Daoy (cell line): ENCODE measurements around the gene MGST3. TPM values are rescaled to one million over a fixed set of nuclear protein-coding genes. Genes with fewer than 3 reads are reported as not detected.
"Not testable (repeated sequence)": the region's sequence is repeated elsewhere in the genome, so short reads cannot be mapped to it uniquely, and the experiment has no call there.

Experiments
- DNase-seq: peaks from one replicate; pipeline ENCODE4 v3.0.0-alpha.2; 2015; ENCODE audit warnings: low read depth
- total RNA-seq: library from RNA; depleted of rRNA; stranded (reverse); fragments of >200 nt; shearing (Covaris generic); gene quantifications from 2 replicates; pipeline ENCODE4 v1.2.3, GENCODE V29; 2014; rRNA removed

The MGST3 gene
- total RNA-seq, 1 experiment from 2014 or later = 107 TPM

DNA sequence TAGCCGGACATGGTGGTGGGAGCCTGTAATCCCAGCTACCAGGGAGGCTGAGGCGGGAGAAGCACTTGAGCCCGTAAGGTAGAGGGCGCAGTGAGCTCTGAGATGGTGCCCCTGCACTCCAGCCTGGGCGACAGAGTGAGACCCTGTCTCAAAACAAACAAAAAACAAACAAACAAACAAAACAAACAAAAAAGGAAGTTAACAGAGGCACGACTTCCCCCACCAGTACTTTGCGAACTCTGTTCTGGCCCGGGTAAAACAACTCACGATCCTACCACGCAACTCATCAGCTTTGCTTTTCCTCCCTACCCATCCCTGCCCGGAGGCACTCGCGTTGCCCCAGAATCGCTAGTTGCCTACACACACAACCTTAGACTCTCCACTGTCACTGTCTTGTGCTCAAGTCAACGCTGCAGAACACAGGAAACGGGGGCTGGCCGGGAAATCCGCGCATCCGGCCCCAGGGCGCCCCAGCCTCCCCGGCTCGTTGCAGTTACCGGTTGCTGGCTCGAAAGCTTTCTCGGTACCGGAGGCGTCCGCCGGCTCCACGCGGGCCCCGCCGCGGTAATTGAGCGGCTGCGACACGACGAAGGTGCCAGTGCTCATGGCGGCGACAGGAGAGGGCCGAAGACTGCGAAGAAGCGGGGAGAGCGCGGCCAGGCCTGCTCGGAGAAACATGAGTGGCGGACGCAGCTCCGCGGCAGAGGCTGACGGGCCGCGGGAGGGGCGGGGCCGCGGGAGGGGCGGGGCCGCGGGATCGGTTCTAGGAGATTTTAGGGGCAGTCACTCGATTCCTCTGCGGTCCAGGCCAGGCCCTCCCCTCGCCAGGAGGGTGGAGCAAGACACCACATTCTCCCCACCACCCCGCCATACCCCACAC is 67.1 kb downstream of the MGST3 start, which contains the start of gene ALDH9A1:
ALDH9A1 (minus strand) TSS at position 682 of the 880 bp plus-strand sequence; CDS start at position 678, 4 bp downstream.
- peak; percentile 91 for DNase-seq

DNA sequence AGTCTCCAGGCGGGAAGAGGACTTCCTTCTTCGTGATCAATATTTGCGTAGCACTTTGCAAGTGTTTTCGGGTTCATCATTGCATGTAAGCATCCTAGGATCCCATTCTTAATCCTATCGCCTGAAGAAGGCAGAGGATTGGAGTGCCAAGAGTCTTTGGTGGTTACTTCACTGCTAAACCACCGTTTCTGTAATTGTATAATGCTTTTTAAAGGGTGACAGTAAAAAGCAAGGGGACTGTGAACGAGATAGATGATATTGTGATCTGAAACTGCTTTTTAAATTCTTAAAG is 67.7 kb downstream of the MGST3 start:
- DNase-seq = no peak

DNA sequence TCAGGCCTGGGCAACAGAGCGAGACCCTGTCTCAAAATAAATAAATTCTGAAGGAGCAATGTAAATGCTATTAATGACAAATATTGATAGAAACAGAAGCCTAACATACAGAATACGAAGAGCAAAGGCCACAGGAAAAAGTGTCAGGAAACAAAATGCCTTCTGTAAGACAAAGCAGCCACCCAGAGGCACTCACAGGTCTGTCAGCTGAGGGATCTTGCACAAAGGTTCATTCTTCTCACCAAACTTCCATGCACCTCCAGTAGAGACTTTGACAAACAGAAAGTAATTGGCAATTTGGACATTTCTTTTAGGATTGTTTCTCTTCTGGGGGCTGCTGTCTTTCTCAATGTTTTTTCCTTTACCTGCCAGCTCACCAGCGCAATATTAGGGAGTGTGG is 68.5 kb downstream of the MGST3 start:
- DNase-seq = no peak

DNA sequence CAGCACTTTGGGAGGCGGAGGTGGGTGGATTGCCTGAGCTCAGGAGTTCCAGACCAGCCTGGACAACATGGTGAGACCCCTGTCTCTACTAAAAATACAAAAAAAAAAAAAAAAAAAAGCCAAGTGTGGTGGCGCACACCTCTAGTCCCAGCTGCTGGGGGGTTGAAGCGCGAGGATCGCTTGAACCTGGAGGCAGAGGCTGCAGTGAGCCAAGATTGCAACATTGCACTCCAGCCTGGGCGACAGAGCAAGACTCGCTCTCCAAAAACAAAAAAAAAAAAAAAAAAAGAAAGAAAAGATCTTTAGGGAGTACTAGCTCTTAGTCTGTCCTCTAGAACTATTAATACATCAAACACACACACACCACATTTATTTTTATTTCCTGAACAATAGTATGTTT is 70.9 kb downstream of the MGST3 start:
- not testable (repeated sequence) for DNase-seq

DNA sequence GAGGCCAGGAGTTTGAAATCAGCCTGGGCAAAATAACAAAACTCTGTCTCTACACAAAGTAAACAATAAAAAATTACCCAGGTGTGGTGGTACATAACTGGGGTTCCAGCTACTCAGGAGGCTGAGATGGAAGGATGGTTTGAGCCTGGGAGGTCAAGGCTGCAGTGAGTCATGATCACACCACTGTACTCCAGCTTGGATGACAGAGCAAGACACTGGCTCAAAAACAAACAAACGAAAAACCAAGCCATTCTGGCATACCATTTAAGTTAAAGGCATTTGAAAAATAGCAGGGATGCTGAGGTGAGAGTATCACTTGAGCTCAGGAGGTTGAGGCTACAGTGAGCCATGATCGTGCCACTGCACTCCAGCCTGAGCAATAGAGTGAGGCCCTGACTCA is 72.6 kb downstream of the MGST3 start:
- DNase-seq = no peak

Other genes with a start within 250 kb of the MGST3 start
- gene RXRG, start 186.1 kb upstream of the MGST3 start, total RNA-seq = 0.17 and 1.7 TPM in 2 replicates
- not detected in 2 replicates for gene LRRC52, start 87.2 kb upstream of the MGST3 start, total RNA-seq
- gene ALDH9A1, start 67.3 kb downstream of the MGST3 start, total RNA-seq = 45.1 and 93.6 TPM in 2 replicates
- gene TMCO1, start 137.6 kb downstream of the MGST3 start, total RNA-seq = 259 and 280 TPM in 2 replicates
- 95.0 and 108 TPM in 2 replicates for gene UCK2, start 196.4 kb downstream of the MGST3 start, total RNA-seq